ENCODE measurements around the gene CADPS2. TPM values are rescaled to one million over a fixed set of nuclear protein-coding genes. Genes with fewer than 3 reads are reported as not detected.

CADPS2 gene
- total and polyA plus RNA-seq, 5 donors from 2014 or later = 0.07 TPM; not detected in 4

DNA sequence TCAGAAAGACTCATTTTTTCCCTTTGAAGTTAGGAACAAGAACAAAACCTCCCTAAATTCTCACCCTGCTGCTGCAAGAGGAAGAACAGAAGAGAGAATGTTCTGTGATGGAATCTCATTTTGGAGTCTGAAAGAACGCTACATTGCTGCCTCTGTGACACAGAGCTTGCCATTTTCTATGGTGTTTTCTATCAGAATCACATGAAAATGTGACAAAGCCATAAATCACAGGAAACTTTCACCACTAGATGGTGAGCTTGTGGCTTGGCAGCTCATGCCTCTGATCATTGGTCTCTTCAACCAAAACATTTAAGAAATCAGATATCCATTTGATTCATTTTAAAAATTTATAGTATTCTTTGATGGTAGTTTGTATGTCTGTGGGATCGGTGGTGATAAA, 82.9 kb downstream of the CADPS2 start:
- H3K27ac ChIP-seq (ENCODE audit: insufficient read depth, low read length, poor library complexity, severe bottlenecking) = no peak overlapping the region
- no peaks in the 10 kb centered on the region for H3K9me3 ChIP-seq (ENCODE audit: control insufficient read depth in 2 of 2, low read length in 2 of 2)
- peaks cover 0 to 3% (median 0%) of the 10 kb centered on the region in 7 donors for H3K9me3 Mint-ChIP-seq
- H3K27me3 ChIP-seq (ENCODE audit: control insufficient read depth, insufficient read depth, low read length) = no peaks in the 10 kb centered on the region
- no peaks in the 10 kb centered on the region for H3K4me1 ChIP-seq (ENCODE audit: control insufficient read depth, insufficient read depth, low read length, poor library complexity, severe bottlenecking)
- ATAC-seq (ENCODE audit: low read depth in 2 of 2) (no peak), DNase-seq (peak in 1 of 3 donors; percentile 0)
- H3K27ac Mint-ChIP-seq = no peak overlapping the region
- H3K27me3 Mint-ChIP-seq = no peaks in the 10 kb centered on the region
- no peaks in the 10 kb centered on the region for H3K36me3 Mint-ChIP-seq
- no peak overlapping the region for H3K4me3 ChIP-seq (ENCODE audit: low read depth, low read length)
- H3K4me3 Mint-ChIP-seq = no peak overlapping the region
- no peaks in the 10 kb centered on the region for H3K36me3 ChIP-seq (ENCODE audit: control insufficient read depth, insufficient read depth, low read length)
- no peaks in the 10 kb centered on the region for H3K4me1 Mint-ChIP-seq

DNA sequence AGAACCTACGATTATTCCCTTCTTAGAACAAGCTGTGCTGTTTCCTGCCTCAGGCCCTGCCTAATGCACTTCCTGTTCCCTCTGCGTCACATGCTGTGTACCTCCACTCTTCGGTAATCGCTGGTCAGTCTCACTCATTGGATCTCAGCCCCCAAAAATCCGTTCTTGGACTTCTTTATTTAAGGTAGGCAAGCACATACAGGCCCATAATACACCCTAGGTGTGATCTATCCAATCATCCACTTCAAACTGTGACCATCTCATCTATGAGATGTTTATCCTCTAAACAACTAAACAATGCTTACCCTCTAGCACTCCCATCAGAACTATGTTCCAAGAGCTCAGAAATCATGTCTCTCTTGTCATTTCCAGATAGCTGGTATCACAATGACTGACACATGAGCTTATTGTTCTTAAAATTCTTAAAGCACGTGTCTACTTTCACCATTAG, 83.9 kb downstream of the CADPS2 start:
- Mint-ChIP-seq H3K36me3 (no peaks in the 10 kb centered on the region), H3K4me3 (no peak overlapping the region), H3K27ac (no peak overlapping the region), H3K27me3 (no peaks in the 10 kb centered on the region), H3K4me1 (no peaks in the 10 kb centered on the region), H3K9me3 (peaks cover 0 to 5% (median 0%) of the 10 kb centered on the region in 7 donors)
- ATAC-seq (ENCODE audit: low read depth in 2 of 2) = no peak
- DNase-seq = peak in 1 of 3 donors; percentile 1
- no peaks in the 10 kb centered on the region for H3K4me1 ChIP-seq (ENCODE audit: control insufficient read depth, insufficient read depth, low read length, poor library complexity, severe bottlenecking)
- no peak overlapping the region for H3K4me3 ChIP-seq (ENCODE audit: low read depth, low read length)
- no peaks in the 10 kb centered on the region for H3K36me3 ChIP-seq (ENCODE audit: control insufficient read depth, insufficient read depth, low read length)
- H3K27me3 ChIP-seq (ENCODE audit: control insufficient read depth, insufficient read depth, low read length) = no peaks in the 10 kb centered on the region
- H3K9me3 ChIP-seq (ENCODE audit: control insufficient read depth in 2 of 2, low read length in 2 of 2) = no peaks in the 10 kb centered on the region
- H3K27ac ChIP-seq (ENCODE audit: insufficient read depth, low read length, poor library complexity, severe bottlenecking) = no peak overlapping the region

DNA sequence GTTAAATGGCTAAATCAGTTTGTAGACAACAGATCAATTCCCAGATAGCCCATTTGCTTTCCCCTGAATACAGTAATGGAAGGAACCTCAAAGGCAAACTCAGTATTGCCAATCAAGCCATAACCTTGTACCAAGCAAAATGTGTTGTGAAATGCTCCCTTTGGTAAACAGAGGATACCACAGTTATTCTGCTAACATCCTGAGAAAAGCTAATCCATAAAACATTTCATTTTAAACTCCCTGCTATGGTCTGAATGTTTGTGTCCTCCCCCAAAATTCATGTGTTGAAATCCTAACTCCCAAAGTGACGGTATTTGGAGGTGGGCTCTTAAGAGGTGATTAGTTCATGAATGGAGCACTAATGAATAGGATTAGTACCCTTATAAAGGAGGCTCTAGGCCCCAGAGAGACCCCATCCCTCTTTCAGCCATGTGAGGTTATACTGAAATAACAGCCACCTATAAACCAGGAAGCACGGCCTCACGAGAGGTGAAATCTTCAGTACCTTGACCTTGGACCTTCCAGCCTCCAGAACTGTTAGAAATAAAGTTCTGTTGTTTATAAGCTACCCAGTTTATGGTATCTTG, 94.2 kb downstream of the CADPS2 start:
- Histone ChIP-seq H3K36me3 (ENCODE audit: control insufficient read depth, insufficient read depth, low read length) (no peaks in the 10 kb centered on the region), H3K27ac (ENCODE audit: insufficient read depth, low read length, poor library complexity, severe bottlenecking) (no peak overlapping the region), H3K27me3 (ENCODE audit: control insufficient read depth, insufficient read depth, low read length) (no peaks in the 10 kb centered on the region), H3K4me3 (ENCODE audit: low read depth, low read length) (no peak overlapping the region), H3K9me3 (ENCODE audit: control insufficient read depth in 2 of 2, low read length in 2 of 2) (no peaks in the 10 kb centered on the region), H3K4me1 (ENCODE audit: control insufficient read depth, insufficient read depth, low read length, poor library complexity, severe bottlenecking) (no peaks in the 10 kb centered on the region)
- Mint-ChIP-seq H3K9me3 (peaks cover 0 to 17% (median 4%) of the 10 kb centered on the region in 7 donors), H3K36me3 (no peaks in the 10 kb centered on the region), H3K27ac (no peak overlapping the region), H3K4me1 (no peaks in the 10 kb centered on the region), H3K4me3 (no peak overlapping the region), H3K27me3 (no peaks in the 10 kb centered on the region)
- no peak for DNase-seq
- ATAC-seq (ENCODE audit: low read depth in 2 of 2) = no peak

DNA sequence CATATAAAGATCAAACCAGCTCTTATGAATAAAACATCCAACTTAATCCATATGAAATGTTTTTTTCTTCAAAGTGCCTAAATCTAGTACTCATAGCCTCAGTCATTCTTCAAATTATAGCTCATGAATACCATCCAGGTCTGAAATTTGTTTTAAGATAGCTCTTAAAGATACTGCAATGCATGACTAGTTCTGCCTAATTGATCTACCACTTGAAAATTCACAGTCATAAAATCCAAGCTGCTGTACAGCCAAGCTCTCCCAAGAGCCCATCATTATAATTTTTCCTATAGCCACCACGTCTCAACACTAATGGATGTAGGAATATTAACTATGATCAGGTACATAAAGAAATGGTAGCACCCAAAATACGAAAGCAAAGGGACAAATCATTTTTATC, 95.7 kb downstream of the CADPS2 start:
- no peaks in the 10 kb centered on the region for H3K27me3 ChIP-seq (ENCODE audit: control insufficient read depth, insufficient read depth, low read length)
- Mint-ChIP-seq H3K27me3 (no peaks in the 10 kb centered on the region), H3K9me3 (peaks cover 0 to 22% (median 3%) of the 10 kb centered on the region in 7 donors), H3K4me3 (no peak overlapping the region), H3K4me1 (no peaks in the 10 kb centered on the region), H3K36me3 (no peaks in the 10 kb centered on the region), H3K27ac (no peak overlapping the region)
- H3K9me3 ChIP-seq (ENCODE audit: control insufficient read depth in 2 of 2, low read length in 2 of 2) = no peaks in the 10 kb centered on the region
- no peaks in the 10 kb centered on the region for H3K36me3 ChIP-seq (ENCODE audit: control insufficient read depth, insufficient read depth, low read length)
- H3K27ac ChIP-seq (ENCODE audit: insufficient read depth, low read length, poor library complexity, severe bottlenecking) = no peak overlapping the region
- ATAC-seq (ENCODE audit: low read depth in 2 of 2) = no peak
- H3K4me1 ChIP-seq (ENCODE audit: control insufficient read depth, insufficient read depth, low read length, poor library complexity, severe bottlenecking) = no peaks in the 10 kb centered on the region
- no peak for DNase-seq
- no peak overlapping the region for H3K4me3 ChIP-seq (ENCODE audit: low read depth, low read length)

DNA sequence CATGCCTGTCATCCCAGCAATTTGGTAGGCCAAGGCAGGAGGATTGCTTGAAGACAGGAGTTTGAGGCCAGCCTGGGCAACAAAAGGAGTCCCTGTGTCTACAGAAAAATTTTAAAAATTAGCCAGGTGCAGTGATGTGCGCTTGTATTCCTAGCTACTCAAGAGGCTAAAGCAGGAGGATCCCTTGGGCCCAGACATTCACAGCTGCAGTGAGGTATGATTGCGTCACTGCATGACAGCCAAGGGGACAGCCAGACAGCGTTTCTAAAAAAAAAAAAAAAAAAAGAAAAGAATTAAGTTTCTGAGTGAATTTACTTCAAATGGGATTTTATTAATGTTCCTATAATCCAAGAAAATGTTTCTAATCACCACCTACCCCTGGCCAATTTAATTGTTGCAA, 96.1 kb downstream of the CADPS2 start:
- Histone ChIP-seq H3K4me1 (ENCODE audit: control insufficient read depth, insufficient read depth, low read length, poor library complexity, severe bottlenecking) (no peaks in the 10 kb centered on the region), H3K4me3 (ENCODE audit: low read depth, low read length) (no peak overlapping the region), H3K27me3 (ENCODE audit: control insufficient read depth, insufficient read depth, low read length) (no peaks in the 10 kb centered on the region), H3K9me3 (ENCODE audit: control insufficient read depth in 2 of 2, low read length in 2 of 2) (no peaks in the 10 kb centered on the region), H3K27ac (ENCODE audit: insufficient read depth, low read length, poor library complexity, severe bottlenecking) (no peak overlapping the region), H3K36me3 (ENCODE audit: control insufficient read depth, insufficient read depth, low read length) (no peaks in the 10 kb centered on the region)
- no peak for ATAC-seq (ENCODE audit: low read depth in 2 of 2)
- H3K27me3 Mint-ChIP-seq = no peaks in the 10 kb centered on the region
- H3K9me3 Mint-ChIP-seq = peaks cover 0 to 22% (median 3%) of the 10 kb centered on the region in 7 donors
- no peak overlapping the region for H3K4me3 Mint-ChIP-seq
- H3K4me1 Mint-ChIP-seq = no peaks in the 10 kb centered on the region
- H3K36me3 Mint-ChIP-seq = no peaks in the 10 kb centered on the region
- no peak overlapping the region for H3K27ac Mint-ChIP-seq
- DNase-seq = no peak

DNA sequence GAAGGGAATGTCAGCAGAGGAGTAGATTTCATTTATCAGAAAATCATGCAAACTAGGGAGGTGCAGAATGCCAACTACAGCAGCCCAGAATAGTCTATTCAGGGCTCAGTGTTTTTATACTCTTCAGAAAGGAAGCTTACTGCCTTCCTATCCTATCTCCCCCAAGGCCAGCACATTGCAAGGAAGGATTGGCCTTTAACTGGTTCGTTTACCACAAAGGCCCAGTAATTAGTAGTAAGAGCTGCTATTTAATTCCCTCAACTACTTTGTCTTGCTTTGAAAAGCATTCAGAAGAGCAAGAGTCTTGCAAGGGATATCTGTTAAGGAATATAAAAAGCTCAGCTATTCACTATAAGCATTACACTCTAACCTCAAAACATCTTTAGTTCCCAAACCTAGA, 97.1 kb downstream of the CADPS2 start:
- Mint-ChIP-seq H3K4me3 (no peak overlapping the region), H3K4me1 (no peaks in the 10 kb centered on the region), H3K36me3 (no peaks in the 10 kb centered on the region), H3K27me3 (no peaks in the 10 kb centered on the region), H3K27ac (no peak overlapping the region), H3K9me3 (peaks cover 2 to 24% (median 4%) of the 10 kb centered on the region in 7 donors)
- Histone ChIP-seq H3K27ac (ENCODE audit: insufficient read depth, low read length, poor library complexity, severe bottlenecking) (no peak overlapping the region), H3K9me3 (ENCODE audit: control insufficient read depth in 2 of 2, low read length in 2 of 2) (no peaks in the 10 kb centered on the region), H3K4me3 (ENCODE audit: low read depth, low read length) (no peak overlapping the region), H3K27me3 (ENCODE audit: control insufficient read depth, insufficient read depth, low read length) (no peaks in the 10 kb centered on the region), H3K36me3 (ENCODE audit: control insufficient read depth, insufficient read depth, low read length) (no peaks in the 10 kb centered on the region), H3K4me1 (ENCODE audit: control insufficient read depth, insufficient read depth, low read length, poor library complexity, severe bottlenecking) (no peaks in the 10 kb centered on the region)
- DNase-seq (no peak), ATAC-seq (ENCODE audit: low read depth in 2 of 2) (no peak)

DNA sequence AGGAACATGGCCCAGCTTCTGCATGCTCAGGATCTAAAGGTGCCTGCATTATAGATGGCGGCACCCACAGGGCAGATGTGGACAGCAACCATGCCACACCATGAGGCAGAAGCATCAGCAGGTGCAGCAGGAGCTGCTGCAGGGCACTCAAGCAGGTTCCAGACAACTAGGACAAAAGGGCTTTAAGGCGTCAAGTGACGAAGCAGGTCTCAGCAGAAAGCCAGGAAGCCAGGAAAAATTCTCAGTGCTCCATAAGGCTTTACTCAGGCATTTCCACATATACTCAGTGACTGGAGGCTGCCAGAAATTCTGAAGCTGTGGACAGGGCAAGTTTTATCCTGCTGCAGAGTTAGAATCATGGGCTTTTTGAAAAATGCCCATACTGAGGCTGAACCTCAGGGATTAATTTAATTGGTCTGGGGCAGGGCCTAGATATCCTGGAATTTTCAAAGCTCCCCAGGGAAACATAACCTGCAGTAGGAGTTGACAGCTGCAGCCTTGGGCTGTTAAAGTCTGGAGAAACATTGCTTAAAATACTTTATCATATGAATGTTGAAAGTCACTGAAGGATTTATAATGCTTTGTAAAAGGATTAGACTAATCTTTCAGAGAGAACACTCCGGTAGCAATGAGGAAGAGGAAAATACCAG, 115.4 kb downstream of the CADPS2 start:
- Mint-ChIP-seq H3K4me3 (no peak overlapping the region), H3K9me3 (peaks cover 0 to 4% (median 0%) of the 10 kb centered on the region in 7 donors), H3K4me1 (no peaks in the 10 kb centered on the region), H3K27ac (no peak overlapping the region), H3K36me3 (no peaks in the 10 kb centered on the region), H3K27me3 (no peaks in the 10 kb centered on the region)
- ATAC-seq (ENCODE audit: low read depth in 2 of 2) = no peak
- H3K4me1 ChIP-seq (ENCODE audit: control insufficient read depth, insufficient read depth, low read length, poor library complexity, severe bottlenecking) = no peaks in the 10 kb centered on the region
- H3K4me3 ChIP-seq (ENCODE audit: low read depth, low read length) = no peak overlapping the region
- no peak for DNase-seq
- no peaks in the 10 kb centered on the region for H3K27me3 ChIP-seq (ENCODE audit: control insufficient read depth, insufficient read depth, low read length)
- H3K9me3 ChIP-seq (ENCODE audit: control insufficient read depth in 2 of 2, low read length in 2 of 2) = no peaks in the 10 kb centered on the region
- H3K27ac ChIP-seq (ENCODE audit: insufficient read depth, low read length, poor library complexity, severe bottlenecking) = no peak overlapping the region
- no peaks in the 10 kb centered on the region for H3K36me3 ChIP-seq (ENCODE audit: control insufficient read depth, insufficient read depth, low read length)

DNA sequence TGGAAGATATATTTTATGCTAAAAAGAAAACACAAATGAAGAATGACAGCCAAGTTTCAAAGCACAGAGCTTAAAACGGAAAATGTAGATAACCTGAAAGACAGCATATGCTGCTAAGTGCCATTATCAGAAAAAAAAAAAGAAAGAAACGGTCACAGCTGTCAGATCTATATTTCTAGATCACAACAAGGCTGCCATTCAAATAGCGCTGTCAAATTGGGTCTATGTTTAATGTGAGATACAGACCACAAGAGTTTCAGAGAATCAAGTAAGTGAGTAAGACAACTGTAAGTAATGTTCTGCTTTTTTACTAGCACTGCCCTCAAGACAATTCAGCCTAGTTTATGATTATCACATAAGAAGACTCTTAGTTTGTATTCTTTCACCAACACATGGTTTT, 117.4 kb downstream of the CADPS2 start:
- no peak for ATAC-seq (ENCODE audit: low read depth in 2 of 2)
- no peaks in the 10 kb centered on the region for H3K27me3 Mint-ChIP-seq
- DNase-seq = no peak
- Histone ChIP-seq H3K4me1 (ENCODE audit: control insufficient read depth, insufficient read depth, low read length, poor library complexity, severe bottlenecking) (no peaks in the 10 kb centered on the region), H3K9me3 (ENCODE audit: control insufficient read depth in 2 of 2, low read length in 2 of 2) (no peaks in the 10 kb centered on the region), H3K36me3 (ENCODE audit: control insufficient read depth, insufficient read depth, low read length) (no peaks in the 10 kb centered on the region), H3K27me3 (ENCODE audit: control insufficient read depth, insufficient read depth, low read length) (no peaks in the 10 kb centered on the region), H3K4me3 (ENCODE audit: low read depth, low read length) (no peak overlapping the region), H3K27ac (ENCODE audit: insufficient read depth, low read length, poor library complexity, severe bottlenecking) (no peak overlapping the region)
- H3K4me3 Mint-ChIP-seq = no peak overlapping the region
- no peak overlapping the region for H3K27ac Mint-ChIP-seq
- H3K9me3 Mint-ChIP-seq = peaks cover 0 to 4% (median 2%) of the 10 kb centered on the region in 7 donors
- no peaks in the 10 kb centered on the region for H3K36me3 Mint-ChIP-seq
- H3K4me1 Mint-ChIP-seq = no peaks in the 10 kb centered on the region

All from CD4-positive, CD25-positive, alpha-beta regulatory T cell (primary cell).